ENCODE data around the gene PRPF31.

PRPF31 gene

DNA sequence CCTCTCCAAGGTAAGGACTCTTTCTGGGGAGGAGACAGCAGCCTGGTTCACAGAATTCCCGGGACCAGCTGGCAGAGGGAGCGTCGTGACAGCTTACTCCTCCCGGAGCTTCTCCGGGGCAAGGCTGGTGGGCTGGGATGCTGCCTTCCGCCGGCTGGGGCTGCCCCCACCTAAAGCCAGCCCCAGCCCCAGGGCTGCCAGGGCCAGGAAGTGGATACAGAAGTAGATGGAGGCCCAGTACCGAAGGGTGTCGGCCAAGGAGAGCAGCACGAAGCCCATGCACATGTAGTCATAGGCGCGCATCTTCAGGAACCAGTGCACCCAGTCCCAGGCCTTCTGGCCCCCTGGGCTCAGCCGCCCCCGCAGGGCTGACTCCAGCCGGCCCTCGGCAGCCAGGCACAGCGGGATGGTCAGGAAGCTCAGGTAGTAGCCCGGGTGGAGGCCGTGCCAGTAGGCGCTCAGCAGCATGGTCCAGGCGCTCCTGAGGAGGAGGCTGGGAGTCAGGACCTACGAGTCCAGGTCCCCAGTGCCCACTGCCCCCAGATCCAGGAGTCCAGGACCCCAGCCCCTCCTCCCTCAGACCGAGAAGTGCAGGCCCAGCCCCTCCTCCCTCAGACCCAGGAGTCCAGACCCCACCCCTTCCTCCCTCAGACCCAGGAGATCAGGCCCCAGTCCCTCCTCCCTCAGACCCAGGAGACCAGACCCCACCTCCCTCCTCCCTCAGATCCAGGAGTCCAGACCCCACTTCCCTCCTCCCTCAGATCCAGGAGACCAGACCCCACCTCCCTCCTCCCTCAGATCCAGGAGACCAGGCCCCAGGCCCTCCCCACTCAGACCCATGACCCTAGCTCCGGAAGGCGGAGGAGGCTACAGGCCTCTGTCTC is 58.6 kb downstream of the PRPF31 start:
- TF ChIP-seq POLR2AphosphoS5 (IDR thresholded peaks at IDR 0.05; ENCODE audit: low read depth, low read length) (peak; percentile 25; the same call in 1 of the 2 replicates), TAF1 (IDR thresholded peaks at IDR 0.05; ENCODE audit: borderline replicate concordance, insufficient read depth, low read length) (no peak)

DNA sequence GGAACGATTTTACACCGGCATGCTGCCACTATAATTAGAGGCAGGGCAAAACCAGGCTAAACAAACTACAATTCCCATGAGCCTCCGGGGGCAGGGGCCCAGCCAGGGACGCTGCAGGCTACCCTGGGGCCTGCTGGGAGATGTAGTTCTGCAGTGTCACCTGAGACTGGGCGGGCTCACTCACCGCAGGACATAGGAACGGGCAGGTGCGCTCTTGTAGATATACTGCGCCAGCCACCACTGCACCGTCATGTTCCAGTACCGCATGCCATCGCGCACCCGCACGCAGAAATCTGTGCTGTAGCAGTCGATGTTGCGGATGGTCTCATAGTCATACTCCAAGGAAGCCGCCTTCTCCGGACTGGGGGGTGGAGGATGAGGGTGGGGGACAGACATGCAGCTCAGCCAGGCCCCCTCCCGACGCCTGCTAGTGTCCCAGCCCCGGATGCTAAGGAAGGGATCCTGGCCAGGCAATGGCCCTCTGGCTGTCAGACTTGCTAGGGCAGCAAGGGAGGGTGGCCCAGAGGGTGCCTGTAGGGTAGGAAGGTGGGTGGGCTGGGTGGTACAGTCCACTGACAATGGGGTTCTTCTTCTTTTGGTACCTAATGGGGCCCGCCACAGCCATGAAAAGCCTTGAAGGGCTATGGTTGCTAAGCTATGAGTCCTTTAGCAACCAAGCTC is 63.2 kb downstream of the PRPF31 start:
- TF ChIP-seq TAF1 (IDR thresholded peaks at IDR 0.05; ENCODE audit: borderline replicate concordance, insufficient read depth, low read length) (no peak), POLR2AphosphoS5 (IDR thresholded peaks at IDR 0.05; ENCODE audit: low read depth, low read length) (no peak), FOXP2 (optimal IDR thresholded peaks at IDR 0.05; ENCODE audit: borderline replicate concordance, extremely low read depth, extremely low read length, insufficient read depth) (no peak), SIN3A (IDR thresholded peaks at IDR 0.05; ENCODE audit: borderline replicate concordance, insufficient read depth, low read length) (no peak)
- TF ChIP-seq, protein P1, sequence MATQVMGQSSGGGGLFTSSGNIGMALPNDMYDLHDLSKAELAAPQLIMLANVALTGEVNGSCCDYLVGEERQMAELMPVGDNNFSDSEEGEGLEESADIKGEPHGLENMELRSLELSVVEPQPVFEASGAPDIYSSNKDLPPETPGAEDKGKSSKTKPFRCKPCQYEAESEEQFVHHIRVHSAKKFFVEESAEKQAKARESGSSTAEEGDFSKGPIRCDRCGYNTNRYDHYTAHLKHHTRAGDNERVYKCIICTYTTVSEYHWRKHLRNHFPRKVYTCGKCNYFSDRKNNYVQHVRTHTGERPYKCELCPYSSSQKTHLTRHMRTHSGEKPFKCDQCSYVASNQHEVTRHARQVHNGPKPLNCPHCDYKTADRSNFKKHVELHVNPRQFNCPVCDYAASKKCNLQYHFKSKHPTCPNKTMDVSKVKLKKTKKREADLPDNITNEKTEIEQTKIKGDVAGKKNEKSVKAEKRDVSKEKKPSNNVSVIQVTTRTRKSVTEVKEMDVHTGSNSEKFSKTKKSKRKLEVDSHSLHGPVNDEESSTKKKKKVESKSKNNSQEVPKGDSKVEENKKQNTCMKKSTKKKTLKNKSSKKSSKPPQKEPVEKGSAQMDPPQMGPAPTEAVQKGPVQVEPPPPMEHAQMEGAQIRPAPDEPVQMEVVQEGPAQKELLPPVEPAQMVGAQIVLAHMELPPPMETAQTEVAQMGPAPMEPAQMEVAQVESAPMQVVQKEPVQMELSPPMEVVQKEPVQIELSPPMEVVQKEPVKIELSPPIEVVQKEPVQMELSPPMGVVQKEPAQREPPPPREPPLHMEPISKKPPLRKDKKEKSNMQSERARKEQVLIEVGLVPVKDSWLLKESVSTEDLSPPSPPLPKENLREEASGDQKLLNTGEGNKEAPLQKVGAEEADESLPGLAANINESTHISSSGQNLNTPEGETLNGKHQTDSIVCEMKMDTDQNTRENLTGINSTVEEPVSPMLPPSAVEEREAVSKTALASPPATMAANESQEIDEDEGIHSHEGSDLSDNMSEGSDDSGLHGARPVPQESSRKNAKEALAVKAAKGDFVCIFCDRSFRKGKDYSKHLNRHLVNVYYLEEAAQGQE (IDR thresholded peaks at IDR 0.05; ENCODE audit: insufficient read depth in 1 of 2, low read depth in 2 of 2, low read length in 2 of 2): no peak

DNA sequence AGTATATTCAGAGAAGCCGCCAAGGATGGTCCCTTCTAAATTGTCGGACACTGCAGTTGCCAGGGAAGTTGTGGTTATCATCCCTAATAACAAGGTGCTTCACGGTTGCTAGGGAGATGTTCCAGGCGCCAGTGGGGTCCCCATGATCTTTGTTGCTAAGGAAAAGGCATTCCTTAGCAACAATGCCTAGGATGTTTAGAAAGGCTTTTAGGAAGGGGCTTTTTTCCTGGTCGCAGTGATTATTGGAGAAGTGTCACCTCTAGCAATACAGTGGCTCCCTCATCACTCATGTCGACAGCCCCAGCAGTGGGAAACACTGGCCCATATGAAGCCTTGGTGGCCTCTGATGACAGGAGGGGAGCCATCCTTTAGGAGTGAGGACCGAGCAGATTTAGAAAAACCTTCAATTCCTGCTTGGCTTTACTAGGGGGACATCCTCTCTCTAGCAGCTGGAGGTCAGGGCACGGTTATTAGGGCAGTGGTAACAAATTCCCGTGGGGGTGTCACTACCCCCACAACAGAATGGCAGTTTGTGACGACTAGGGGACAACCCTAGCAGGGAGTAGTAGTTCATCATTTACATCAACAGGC is 63.8 kb downstream of the PRPF31 start:
- TF ChIP-seq TAF1 (IDR thresholded peaks at IDR 0.05; ENCODE audit: borderline replicate concordance, insufficient read depth, low read length) (no peak), POLR2AphosphoS5 (IDR thresholded peaks at IDR 0.05; ENCODE audit: low read depth, low read length) (0 out of 2 replicates have a peak, but pooled peaks have one; percentile 24)

DNA sequence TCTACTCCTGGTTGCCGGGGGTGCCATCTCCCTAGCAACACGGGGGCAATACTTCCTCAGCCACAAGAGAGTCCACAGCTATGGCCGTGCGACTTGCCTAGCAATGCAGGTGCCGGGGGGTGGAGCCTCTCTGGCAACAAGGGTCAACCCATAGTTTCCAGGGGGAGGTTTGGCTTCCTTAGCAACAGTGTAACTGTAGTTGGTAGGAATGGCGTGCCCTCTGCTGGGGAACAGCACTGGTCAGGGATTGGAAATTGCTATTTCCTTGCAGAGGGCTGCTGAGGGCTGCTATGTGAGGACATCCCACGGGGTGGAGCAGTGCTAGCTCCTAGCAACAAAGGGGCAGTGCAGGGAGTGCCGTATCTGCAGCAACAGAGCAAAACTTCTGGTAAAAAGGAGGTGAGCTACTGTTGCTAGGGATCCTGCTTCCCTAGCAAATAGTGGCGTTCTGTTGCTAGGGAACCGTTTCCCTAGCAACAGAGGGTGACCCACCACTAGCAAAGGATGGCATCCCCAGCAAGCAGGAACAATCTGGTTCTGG is 64.4 kb downstream of the PRPF31 start:
- TF ChIP-seq, protein P1 (IDR thresholded peaks at IDR 0.05; ENCODE audit: insufficient read depth in 1 of 2, low read depth in 2 of 2, low read length in 2 of 2): no peak
- TF ChIP-seq SIN3A (IDR thresholded peaks at IDR 0.05; ENCODE audit: borderline replicate concordance, insufficient read depth, low read length) (no peak), TAF1 (IDR thresholded peaks at IDR 0.05; ENCODE audit: borderline replicate concordance, insufficient read depth, low read length) (no peak), POLR2AphosphoS5 (IDR thresholded peaks at IDR 0.05; ENCODE audit: low read depth, low read length) (no peak), FOXP2 (optimal IDR thresholded peaks at IDR 0.05; ENCODE audit: borderline replicate concordance, extremely low read depth, extremely low read length, insufficient read depth) (no peak)

DNA sequence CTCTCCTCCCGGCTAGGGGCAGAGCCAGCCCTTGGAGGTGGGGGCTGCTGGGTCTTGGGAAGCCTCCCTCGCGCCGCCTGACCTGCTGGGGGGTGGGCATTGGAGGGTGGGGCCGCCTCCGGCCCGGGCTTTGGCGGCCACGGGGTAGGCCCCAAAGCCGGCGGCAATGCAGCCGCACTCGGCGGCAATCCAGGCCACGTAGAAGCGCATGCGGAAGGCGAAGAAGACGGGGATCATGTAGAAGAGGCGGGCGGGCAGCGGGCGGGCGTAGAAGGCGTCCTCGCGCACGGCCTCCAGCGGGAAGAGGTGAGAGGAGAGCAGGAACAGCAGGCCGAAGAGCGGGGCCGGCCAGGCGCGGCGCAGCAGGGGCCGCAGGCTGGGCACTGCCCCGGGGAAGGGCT is 65.1 kb downstream of the PRPF31 start:
- TF ChIP-seq FOXP2 (optimal IDR thresholded peaks at IDR 0.05; ENCODE audit: borderline replicate concordance, extremely low read depth, extremely low read length, insufficient read depth) (no peak), POLR2AphosphoS5 (IDR thresholded peaks at IDR 0.05; ENCODE audit: low read depth, low read length) (no peak), TAF1 (IDR thresholded peaks at IDR 0.05; ENCODE audit: borderline replicate concordance, insufficient read depth, low read length) (no peak), SIN3A (IDR thresholded peaks at IDR 0.05; ENCODE audit: borderline replicate concordance, insufficient read depth, low read length) (no peak)
- TF ChIP-seq, protein P1 (IDR thresholded peaks at IDR 0.05; ENCODE audit: insufficient read depth in 1 of 2, low read depth in 2 of 2, low read length in 2 of 2): no peak

All from PFSK-1 (cell line).